Measurements from ENCODE around the gene BRF1.
A peak's percentile ranks its signal among the peaks of the same experiment; 100 is the strongest.
"Not testable (repeated sequence)": the region's sequence is repeated elsewhere in the genome, so short reads cannot be mapped to it uniquely, and the experiment has no call there.

BRF1 gene

GRCh38 chr14:105294142-105294597, 6.6 kb downstream of the BRF1 start:
- Histone ChIP-seq H3K9ac (peak overlapping the region; percentile 68), H3K27ac (peak overlapping the region; percentile 89), H3K9me3 (no peaks in the 10 kb centered on the region), H3K4me2 (peak overlapping the region; percentile 93), H3K4me1 (peaks cover 99% of the 10 kb centered on the region), H3K4me3 (peak overlapping the region; percentile 53), H3K36me3 (0 out of 2 replicates have a peak, but pooled peaks cover 9% of the 10 kb centered on the region), H4K20me1 (peaks cover 98% of the 10 kb centered on the region), H3K27me3 (no peaks in the 10 kb centered on the region)
- TF ChIP-seq Cebpa-rat (IDR thresholded peaks at IDR 0.05) = no peak

DNA sequence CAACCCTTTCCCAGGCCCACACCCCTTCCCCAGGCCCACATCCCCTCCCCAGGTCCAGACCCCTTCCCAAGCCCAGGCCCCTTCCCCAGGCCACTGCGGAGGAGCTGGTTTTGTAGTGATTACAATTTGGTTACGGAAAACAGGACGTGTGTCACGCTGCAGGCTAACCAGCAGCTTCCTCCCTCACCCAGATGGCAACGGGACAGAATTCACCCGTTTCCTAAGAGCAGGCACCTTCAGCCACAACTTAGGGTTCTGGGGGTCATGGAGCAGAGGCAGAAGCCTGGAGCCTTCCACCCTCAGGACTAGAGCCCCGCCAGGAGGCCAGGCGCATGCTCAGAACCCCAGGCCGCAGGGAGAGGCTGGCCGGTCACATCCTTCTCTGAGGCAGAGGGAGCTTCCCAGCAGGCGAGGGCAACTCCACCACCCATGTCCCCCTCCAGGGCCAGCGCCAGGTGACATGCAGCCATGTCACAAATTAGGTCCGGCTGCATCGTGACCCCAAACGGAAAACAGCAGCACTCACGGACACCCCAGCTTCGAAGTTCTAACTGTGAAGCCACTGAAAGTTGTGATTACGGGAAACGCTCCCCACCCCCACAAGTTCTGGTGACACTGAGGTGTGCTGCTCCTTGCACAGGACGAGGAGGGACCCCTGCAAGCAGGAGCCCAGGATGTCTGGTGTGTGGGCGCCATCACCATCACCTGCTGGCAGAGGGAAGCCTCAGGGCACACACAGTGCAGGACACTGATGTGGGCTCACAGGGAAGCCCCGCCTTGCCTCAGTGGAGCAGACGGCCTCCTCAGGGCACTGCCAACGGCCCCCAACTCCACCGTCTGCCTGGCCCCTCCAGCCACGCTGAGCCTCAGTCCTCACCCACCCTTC, 7.7 kb downstream of the BRF1 start:
- Histone ChIP-seq H3K27me3 (no peaks in the 10 kb centered on the region), H3K9ac (peak overlapping the region; percentile 68), H4K20me1 (peaks cover 92% of the 10 kb centered on the region), H3K4me2 (peak overlapping the region; percentile 93), H3K36me3 (0 out of 2 replicates have a peak, but pooled peaks cover 9% of the 10 kb centered on the region), H3K4me1 (peaks cover 99% of the 10 kb centered on the region), H3K27ac (peak overlapping the region; percentile 89), H3K9me3 (no peaks in the 10 kb centered on the region), H3K4me3 (peak overlapping the region; percentile 53)
- no peak for TF ChIP-seq Cebpa-rat (IDR thresholded peaks at IDR 0.05)

- Histone ChIP-seq H3K27me3 (no peaks in the 10 kb centered on the region), H3K4me2 (peak overlapping the region; percentile 93), H3K9me3 (no peaks in the 10 kb centered on the region), H3K4me1 (peaks cover 100% of the 10 kb centered on the region), H3K27ac (peak overlapping the region; percentile 89), H3K36me3 (peaks cover 4% of the 10 kb centered on the region; the same call in 1 of the 2 replicates), H3K4me3 (no peak overlapping the region), H4K20me1 (peaks cover 92% of the 10 kb centered on the region), H3K9ac (peak overlapping the region; percentile 42)
- no peak for TF ChIP-seq Cebpa-rat (IDR thresholded peaks at IDR 0.05)
These were observed 10.0 kb downstream of the BRF1 start for GRCh38 chr14:105290621-105291346.

- peaks cover 81% of the 10 kb centered on the region for H4K20me1 ChIP-seq
- H3K27ac ChIP-seq, H3K9ac ChIP-seq: not testable (repeated sequence)
These were observed 11.9 kb downstream of the BRF1 start for GRCh38 chr14:105288936-105289335.

DNA sequence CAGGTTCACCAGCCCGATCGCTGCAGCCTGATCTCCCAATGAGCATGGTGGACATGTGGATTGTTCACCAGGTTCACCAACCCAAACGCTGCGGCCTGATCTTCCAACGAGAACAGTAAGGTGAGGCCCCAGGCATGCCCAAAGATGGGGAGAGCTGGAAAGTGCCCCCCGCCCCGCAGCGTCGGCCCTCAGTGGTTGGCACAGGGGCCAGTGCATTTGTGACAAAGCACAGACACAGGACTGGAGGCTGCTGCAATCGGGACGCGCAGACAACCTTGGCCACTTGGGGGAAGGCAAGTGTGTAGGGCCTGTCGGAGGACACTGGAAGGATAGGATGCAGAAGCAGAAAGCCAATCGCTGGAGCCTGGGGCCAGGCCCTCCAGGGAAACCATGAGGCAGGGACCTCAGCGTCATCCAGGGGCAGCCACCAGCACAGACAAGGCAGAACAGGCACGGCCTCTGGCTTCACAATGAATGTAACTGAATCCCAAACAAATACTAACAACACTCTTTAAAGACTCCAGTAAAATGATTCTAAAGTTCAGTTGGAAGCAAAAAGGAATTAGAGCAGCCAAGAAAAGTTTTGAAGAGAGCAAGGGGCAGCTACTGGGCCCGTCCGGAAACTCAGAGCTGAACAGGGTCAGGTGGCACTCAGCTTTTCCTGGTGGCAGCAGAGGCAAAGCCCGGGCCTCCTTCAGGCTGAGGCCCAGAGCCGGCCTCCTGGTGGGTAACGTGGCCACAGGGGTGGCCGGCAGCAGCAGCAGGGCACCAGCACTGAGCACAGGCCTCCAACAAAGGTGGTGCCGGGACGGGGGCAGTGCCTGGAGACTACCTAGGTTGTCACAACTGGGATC, 13.3 kb downstream of the BRF1 start:
- Histone ChIP-seq H3K27me3 (no peaks in the 10 kb centered on the region), H3K9ac (peak overlapping the region; percentile 48; the same call in 1 of the 2 replicates), H3K27ac (peak overlapping the region; percentile 72), H3K9me3 (no peaks in the 10 kb centered on the region), H3K4me1 (peaks cover 100% of the 10 kb centered on the region), H3K4me3 (no peak overlapping the region), H4K20me1 (peaks cover 81% of the 10 kb centered on the region), H3K4me2 (peak overlapping the region; percentile 88), H3K36me3 (peaks cover 4% of the 10 kb centered on the region; the same call in 1 of the 2 replicates)
- no peak for TF ChIP-seq Cebpa-rat (IDR thresholded peaks at IDR 0.05)

More at GRCh38 chr14:105288936-105289335, 11.9 kb downstream of the BRF1 start:
- H3K36me3 ChIP-seq, H3K9me3 ChIP-seq, H3K4me3 ChIP-seq, H3K27me3 ChIP-seq: not testable (repeated sequence)
- H3K4me1 ChIP-seq = peaks cover 100% of the 10 kb centered on the region
- peak overlapping the region; percentile 93 for H3K4me2 ChIP-seq

- Histone ChIP-seq H4K20me1 (peaks cover 80% of the 10 kb centered on the region), H3K4me1 (peaks cover 100% of the 10 kb centered on the region), H3K4me3 (no peak overlapping the region), H3K9ac (no peak overlapping the region), H3K9me3 (no peaks in the 10 kb centered on the region), H3K27me3 (no peaks in the 10 kb centered on the region), H3K27ac (peak overlapping the region; percentile 47; the same call in 1 of the 2 replicates), H3K4me2 (peak overlapping the region; percentile 88), H3K36me3 (peaks cover 4% of the 10 kb centered on the region; the same call in 1 of the 2 replicates)
- no peak for TF ChIP-seq Cebpa-rat (IDR thresholded peaks at IDR 0.05)
These were observed 14.0 kb downstream of the BRF1 start for GRCh38 chr14:105286759-105287144.

DNA sequence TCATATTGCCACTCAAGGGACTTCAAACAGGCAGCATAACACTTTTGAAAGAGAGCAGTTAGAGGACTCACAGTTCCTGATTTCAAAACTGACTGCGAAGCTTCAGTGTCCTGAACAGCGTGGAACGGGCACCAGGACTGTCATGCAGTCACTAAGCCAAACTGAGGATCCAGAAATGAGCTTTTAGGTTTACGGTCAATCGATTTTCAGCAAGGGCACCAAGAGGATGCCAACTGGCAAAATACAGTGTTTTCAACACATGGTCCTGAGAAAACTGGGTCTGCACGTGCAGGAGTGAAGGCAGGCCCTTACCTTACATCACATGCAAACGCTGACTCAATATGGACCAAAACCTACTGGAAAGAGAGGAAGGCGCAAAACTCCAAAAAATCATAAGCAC, 15.6 kb downstream of the BRF1 start:
- Histone ChIP-seq H3K9me3 (no peaks in the 10 kb centered on the region), H3K27me3 (no peaks in the 10 kb centered on the region), H3K9ac (no peak overlapping the region), H3K36me3 (peaks cover 17% of the 10 kb centered on the region), H4K20me1 (peaks cover 80% of the 10 kb centered on the region), H3K4me3 (no peak overlapping the region), H3K4me2 (peak overlapping the region; percentile 88), H3K4me1 (peaks cover 100% of the 10 kb centered on the region), H3K27ac (peak overlapping the region; percentile 84; the same call in 1 of the 2 replicates)
- TF ChIP-seq Cebpa-rat (IDR thresholded peaks at IDR 0.05) = no peak

GRCh38 chr14:105283899-105284298, 16.9 kb downstream of the BRF1 start:
- TF ChIP-seq Cebpa-rat (IDR thresholded peaks at IDR 0.05) = no peak
- peaks cover 80% of the 10 kb centered on the region for H4K20me1 ChIP-seq
- H3K9ac ChIP-seq = peak overlapping the region; percentile 59
- peak overlapping the region; percentile 88 for H3K4me2 ChIP-seq
- peak overlapping the region; percentile 84 for H3K27ac ChIP-seq
- H3K9me3 ChIP-seq = no peaks in the 10 kb centered on the region
- peak overlapping the region; percentile 27; the same call in 1 of the 2 replicates for H3K4me3 ChIP-seq
- H3K36me3 ChIP-seq = peaks cover 26% of the 10 kb centered on the region
- H3K27me3 ChIP-seq = no peaks in the 10 kb centered on the region
- peaks cover 99% of the 10 kb centered on the region for H3K4me1 ChIP-seq

- Histone ChIP-seq H3K27ac (peak overlapping the region; percentile 84), H3K9ac (peak overlapping the region; percentile 59), H3K9me3 (no peaks in the 10 kb centered on the region), H4K20me1 (peaks cover 84% of the 10 kb centered on the region), H3K27me3 (no peaks in the 10 kb centered on the region), H3K36me3 (peaks cover 26% of the 10 kb centered on the region), H3K4me3 (peak overlapping the region; percentile 27; the same call in 1 of the 2 replicates), H3K4me1 (peaks cover 99% of the 10 kb centered on the region), H3K4me2 (peak overlapping the region; percentile 88)
- TF ChIP-seq Cebpa-rat (IDR thresholded peaks at IDR 0.05) = no peak
These were observed 17.8 kb downstream of the BRF1 start for GRCh38 chr14:105283028-105283427.

Measured in BLaER1 (cell line).